Activated CD8-positive, alpha-beta T cell treated with anti-CD3 and anti-CD28 coated beads, Interleukin-2, amount 10 ng/mL, durations not matched to agents 7 days and 5 days (primary cell): ENCODE results near the gene MTREX. TPM values are rescaled to one million over a fixed set of nuclear protein-coding genes. Genes with fewer than 3 reads are reported as not detected.

Experiments
- ATAC-seq: fragments of 150-1000 bp; cut with Tn5 transposase; one replicate; pipeline ENCODE4 v1.10.0; 2021; ENCODE audit warnings: moderate library complexity
- CTCF ChIA-PET: fragments of 350-600 bp; sonication (Branson Sonifier 250); formaldehyde crosslinking; loops from one replicate; lab custom pipeline; 2021; ENCODE audit warnings: antibody characterized with exemption; lab: Charles Lee
- POLR2A ChIA-PET: fragments of 350-600 bp; sonication (Branson Sonifier 250); formaldehyde crosslinking; loops from one replicate; lab custom pipeline; 2021; ENCODE audit warnings: antibody characterized with exemption; lab: Charles Lee
- DNase-seq: peaks from one replicate; pipeline ENCODE4 v3.0.0-alpha.2; 2020
- H3K27ac Mint-ChIP-seq: one replicate; pipeline ENCODE4 v1.8.0; 2021; ENCODE audit warnings: mild to moderate bottlenecking, mixed read lengths
- H3K27me3 Mint-ChIP-seq: one replicate; pipeline ENCODE4 v1.8.0; 2021; ENCODE audit warnings: low read depth, mixed read lengths
- H3K36me3 Mint-ChIP-seq: one replicate; pipeline ENCODE4 v1.8.0; 2021; ENCODE audit warnings: low read depth, mixed read lengths
- H3K4me1 Mint-ChIP-seq: one replicate; pipeline ENCODE4 v1.8.0; 2021; ENCODE audit warnings: low read depth, mixed read lengths
- H3K4me3 Mint-ChIP-seq: one replicate; pipeline ENCODE4 v1.8.0; 2021; ENCODE audit warnings: mild to moderate bottlenecking, mixed read lengths
- H3K9me3 Mint-ChIP-seq: one replicate; pipeline ENCODE4 v1.8.0; 2022; ENCODE audit warnings: mixed read lengths; ENCODE audit not compliant: insufficient read depth
- total RNA-seq, 2 experiments: library from RNA; stranded (reverse); gene quantifications; one replicate each; pipeline ENCODE4 v1.2.3, GENCODE V29; 2021

The MTREX gene
- total RNA-seq, 2 experiments from 2014 or later, result 61.8 to 67.1 TPM

DNA sequence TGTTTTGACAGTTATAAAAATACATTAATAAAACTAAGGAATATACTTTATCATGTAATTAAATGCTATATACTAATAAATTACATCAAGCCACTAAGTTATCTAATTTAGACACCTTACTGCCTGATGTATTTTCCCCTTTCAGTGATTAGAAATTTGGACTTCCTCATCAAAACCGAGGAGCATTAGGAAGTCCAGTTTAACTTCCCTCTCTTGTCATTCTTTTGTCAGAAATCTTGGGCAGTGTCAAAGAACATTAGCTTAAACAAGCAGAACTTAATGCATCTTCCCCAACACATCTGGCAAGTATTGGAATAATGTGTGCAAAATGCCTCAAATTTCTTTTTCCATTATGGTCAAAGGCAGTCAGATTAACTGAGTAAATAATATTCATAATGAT is 145.4 kb downstream of the MTREX start:
- H3K9me3 Mint-ChIP-seq, result no peaks in the 10 kb centered on the region
- H3K4me1 Mint-ChIP-seq, result peaks cover 5% of the 10 kb centered on the region
- no peak for DNase-seq
- no peak overlapping the region for H3K27ac Mint-ChIP-seq
- ATAC-seq, result no peak
- no peaks in the 10 kb centered on the region for H3K27me3 Mint-ChIP-seq
- H3K4me3 Mint-ChIP-seq, result no peak overlapping the region
- ChIA-PET CTCF (no interaction called here), POLR2A (no interaction called here)
- peaks cover 24% of the 10 kb centered on the region for H3K36me3 Mint-ChIP-seq

DNA sequence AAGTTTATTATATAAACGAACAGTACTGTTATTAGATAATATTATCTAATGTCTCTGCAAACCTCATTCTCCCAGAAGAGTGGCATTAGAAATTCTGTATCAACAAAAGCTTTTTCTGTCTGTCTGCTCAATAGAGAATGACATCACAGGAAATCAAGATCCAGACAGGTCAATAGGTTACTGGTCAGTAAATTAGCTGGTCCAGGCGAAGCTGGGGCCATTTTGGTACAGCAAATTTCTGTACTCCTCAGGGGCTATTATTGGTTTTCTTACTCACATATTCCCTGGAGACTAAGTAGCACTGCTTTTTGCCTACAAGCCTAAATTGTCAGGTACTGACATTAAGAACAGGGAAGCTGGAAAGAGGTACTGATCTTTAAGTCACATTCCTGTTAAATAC is 146.5 kb downstream of the MTREX start:
- no peak overlapping the region for H3K27ac Mint-ChIP-seq
- peaks cover 5% of the 10 kb centered on the region for H3K4me1 Mint-ChIP-seq
- no peaks in the 10 kb centered on the region for H3K27me3 Mint-ChIP-seq
- ATAC-seq (no peak), DNase-seq (no peak)
- H3K4me3 Mint-ChIP-seq, result no peak overlapping the region
- H3K36me3 Mint-ChIP-seq, result peaks cover 26% of the 10 kb centered on the region
- CTCF ChIA-PET, result interaction anchor here (0.8 kb wide), 1 partner anchor 9 kb away, joined by 3 read pairs; no protein-coding TSS in a partner anchor
- H3K9me3 Mint-ChIP-seq, result no peaks in the 10 kb centered on the region
- POLR2A ChIA-PET, result interaction anchor here (0.6 kb wide), 1 partner anchor 147 kb away, joined by 3 read pairs; the partner anchor contains the start of gene DHX29

DNA sequence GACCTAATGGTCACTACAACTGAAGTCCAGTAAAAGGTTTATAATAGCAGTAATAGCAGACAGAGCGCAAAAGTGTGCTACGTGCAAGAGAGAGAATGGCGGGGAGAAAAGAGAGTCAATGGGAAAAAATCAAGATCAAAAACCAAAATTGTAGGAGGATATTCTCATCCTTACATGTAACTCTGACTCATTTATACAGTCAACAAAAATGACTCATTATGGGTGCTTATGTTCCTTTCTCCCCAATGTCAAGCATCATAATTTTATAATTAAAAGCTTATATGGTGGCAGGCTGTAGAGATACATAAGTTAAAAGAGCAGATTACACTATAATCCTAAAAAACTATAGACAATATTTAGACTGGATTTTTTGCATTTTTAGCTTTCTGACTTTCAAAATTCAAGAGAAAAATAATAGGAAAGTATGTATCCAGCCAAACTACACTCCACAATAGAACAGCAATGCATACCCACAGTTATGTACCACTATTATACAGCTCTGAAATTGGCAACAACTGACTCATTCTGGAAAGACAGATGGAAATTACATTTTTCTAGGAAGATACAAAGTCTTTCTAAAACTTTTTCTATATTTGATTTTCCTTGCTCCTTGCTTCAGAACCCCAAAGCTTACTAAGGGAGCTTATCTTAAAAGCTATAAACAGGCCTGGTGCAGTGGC is 148.6 kb downstream of the MTREX start:
- no peak overlapping the region for H3K27ac Mint-ChIP-seq
- ATAC-seq (no peak), DNase-seq (no peak)
- H3K4me1 Mint-ChIP-seq, result peaks cover 5% of the 10 kb centered on the region
- no peak overlapping the region for H3K4me3 Mint-ChIP-seq
- no peaks in the 10 kb centered on the region for H3K9me3 Mint-ChIP-seq
- ChIA-PET CTCF (interaction anchor here (0.9 kb wide), 1 partner anchor 236 kb away, joined by 3 read pairs; no protein-coding TSS in a partner anchor), POLR2A (interaction anchor here (0.5 kb wide), 1 partner anchor 14 kb away, joined by 4 read pairs; no protein-coding TSS in a partner anchor)
- H3K27me3 Mint-ChIP-seq, result no peaks in the 10 kb centered on the region
- peaks cover 28% of the 10 kb centered on the region for H3K36me3 Mint-ChIP-seq

DNA sequence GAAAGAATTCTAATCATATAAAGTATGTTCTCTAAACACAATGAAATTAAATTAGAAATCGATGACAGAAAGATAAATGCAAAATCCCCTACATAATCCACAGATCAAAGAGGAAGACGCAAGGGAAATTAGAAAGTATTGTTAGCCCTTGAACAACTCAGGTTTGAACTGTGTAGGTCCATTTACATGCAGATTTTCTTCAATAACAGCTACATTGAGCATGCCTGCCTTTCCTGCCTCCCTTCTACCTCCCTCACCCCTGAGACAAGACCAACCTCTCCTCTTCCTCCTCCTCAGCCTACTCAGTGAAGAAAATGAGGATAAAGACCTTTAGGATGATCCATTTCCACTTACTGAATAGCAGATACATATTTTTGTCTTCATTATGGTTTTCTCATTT is 151.8 kb downstream of the MTREX start:
- ChIA-PET POLR2A (no interaction called here), CTCF (interaction anchor here (1.4 kb wide), 1 partner anchor 11 kb away, joined by 3 read pairs; no protein-coding TSS in a partner anchor)
- DNase-seq (no peak), ATAC-seq (no peak)
- no peaks in the 10 kb centered on the region for H3K4me1 Mint-ChIP-seq
- no peak overlapping the region for H3K4me3 Mint-ChIP-seq
- H3K9me3 Mint-ChIP-seq, result no peaks in the 10 kb centered on the region
- H3K27me3 Mint-ChIP-seq, result no peaks in the 10 kb centered on the region
- peaks cover 31% of the 10 kb centered on the region for H3K36me3 Mint-ChIP-seq
- H3K27ac Mint-ChIP-seq, result no peak overlapping the region

DNA sequence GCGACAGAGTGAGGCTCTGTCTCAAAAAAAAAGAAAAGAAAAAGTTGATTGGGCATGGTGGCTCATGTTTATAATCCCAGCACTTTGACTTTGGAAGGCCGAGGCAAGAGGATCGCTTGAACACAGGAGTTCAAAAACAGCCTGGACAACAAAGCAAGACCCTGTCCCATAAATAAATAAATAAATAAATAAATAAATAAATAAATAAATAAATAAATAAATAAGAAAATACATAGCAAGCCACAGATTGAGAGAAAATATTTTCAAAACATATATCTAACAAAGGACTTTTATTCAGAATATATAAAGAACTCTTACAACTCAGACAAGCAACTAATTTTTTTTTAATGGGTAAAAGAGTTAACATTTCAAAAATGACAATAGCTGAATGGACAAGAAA is 155.8 kb downstream of the MTREX start:
- Mint-ChIP-seq H3K4me3 (no peak overlapping the region), H3K4me1 (no peaks in the 10 kb centered on the region), H3K36me3 (peaks cover 39% of the 10 kb centered on the region), H3K27ac (no peak overlapping the region), H3K9me3 (no peaks in the 10 kb centered on the region), H3K27me3 (no peaks in the 10 kb centered on the region)
- DNase-seq, result no peak
- no peak for ATAC-seq
- ChIA-PET CTCF (interaction anchor here (1.1 kb wide), 2 partner anchors 9 to 26 kb away, joined by 3 read pairs; no protein-coding TSS in a partner anchor), POLR2A (no interaction called here)

DNA sequence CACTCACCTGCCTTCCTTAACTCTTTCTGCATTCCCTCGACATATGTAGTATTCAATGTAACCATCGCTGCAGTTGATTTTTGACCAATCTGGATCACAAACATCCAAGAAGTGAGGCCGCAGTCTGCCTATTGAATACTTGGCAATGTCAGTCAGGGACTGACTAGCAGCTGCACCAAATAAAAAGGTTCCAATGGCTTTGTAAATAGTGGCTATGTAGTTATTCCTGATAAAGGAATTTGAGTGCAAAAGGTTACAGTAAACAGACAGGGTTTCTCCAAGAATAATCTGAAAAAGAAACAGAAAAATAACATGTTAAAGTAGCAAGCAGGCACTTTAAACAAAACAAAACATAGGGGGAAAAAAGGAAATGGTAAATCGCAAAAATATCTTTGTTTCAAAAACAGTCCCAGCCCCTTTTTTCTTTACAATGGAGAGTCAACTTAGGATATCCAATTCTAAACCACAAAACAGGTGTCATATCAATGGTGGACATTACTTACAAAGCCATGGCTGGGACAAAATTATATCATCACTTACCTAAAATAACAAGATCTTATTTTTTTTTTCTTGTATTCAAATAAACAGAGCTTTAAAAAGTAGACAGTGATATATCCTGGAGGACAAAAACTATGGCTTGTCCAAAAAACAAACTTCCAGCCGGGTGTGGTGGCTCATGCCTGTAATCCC is 160.2 kb downstream of the MTREX start:
- ChIA-PET CTCF (no interaction called here), POLR2A (no interaction called here)
- Mint-ChIP-seq H3K9me3 (no peaks in the 10 kb centered on the region), H3K4me3 (no peak overlapping the region), H3K4me1 (peaks cover 8% of the 10 kb centered on the region), H3K27me3 (no peaks in the 10 kb centered on the region), H3K27ac (no peak overlapping the region), H3K36me3 (peaks cover 33% of the 10 kb centered on the region)
- ATAC-seq (no peak), DNase-seq (no peak)

DNA sequence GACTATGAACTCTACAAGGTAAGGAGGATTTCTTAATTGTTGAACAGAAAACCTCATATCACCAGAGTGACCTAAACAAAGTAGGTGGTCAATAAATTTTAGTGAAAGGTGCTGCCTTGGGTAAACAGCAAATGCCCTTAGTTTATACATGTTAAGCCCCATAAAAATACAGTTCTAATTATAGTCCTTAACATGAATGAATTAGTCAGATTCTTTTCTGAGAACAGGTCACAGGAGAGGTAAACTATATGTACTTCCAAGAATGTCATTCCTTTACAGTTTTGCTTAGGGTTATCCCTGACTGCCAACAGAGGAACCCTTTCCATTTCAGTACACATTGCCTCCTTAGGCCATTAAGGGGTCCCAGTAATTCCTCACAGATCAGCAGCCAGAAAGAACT is 162.1 kb downstream of the MTREX start:
- Mint-ChIP-seq H3K36me3 (peaks cover 25% of the 10 kb centered on the region), H3K27me3 (no peaks in the 10 kb centered on the region), H3K9me3 (no peaks in the 10 kb centered on the region), H3K4me3 (no peak overlapping the region), H3K4me1 (peaks cover 8% of the 10 kb centered on the region), H3K27ac (no peak overlapping the region)
- ATAC-seq (no peak), DNase-seq (no peak)
- ChIA-PET POLR2A (interaction anchor here (0.6 kb wide), 1 partner anchor 15 kb away, joined by 3 read pairs; no protein-coding TSS in a partner anchor), CTCF (no interaction called here)

DNA sequence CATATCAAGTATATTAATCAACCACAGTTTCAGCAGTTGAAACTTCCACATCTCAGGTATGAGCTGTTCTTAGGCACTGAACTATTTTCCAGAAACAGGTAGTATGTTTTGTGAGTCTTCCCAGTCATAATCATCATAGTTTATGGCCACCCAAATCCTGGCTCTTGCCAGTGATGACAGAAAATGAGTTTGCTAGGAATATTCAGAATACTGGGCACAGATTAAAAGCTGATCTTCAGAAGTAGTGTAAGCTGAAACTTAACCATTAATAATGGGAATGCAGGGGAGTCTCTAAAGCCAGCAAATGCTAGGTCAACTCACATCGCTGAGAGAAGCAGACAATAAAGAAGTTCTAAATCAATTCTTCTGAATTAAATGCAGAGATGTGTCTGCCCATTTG is 162.5 kb downstream of the MTREX start:
- CTCF ChIA-PET, result interaction anchor here (1.3 kb wide), 1 partner anchor 18 kb away, joined by 3 read pairs; no protein-coding TSS in a partner anchor
- DNase-seq, result no peak
- Mint-ChIP-seq H3K27ac (peak overlapping the region; percentile 5), H3K4me1 (peaks cover 8% of the 10 kb centered on the region), H3K4me3 (no peak overlapping the region), H3K36me3 (peaks cover 22% of the 10 kb centered on the region), H3K27me3 (no peaks in the 10 kb centered on the region), H3K9me3 (no peaks in the 10 kb centered on the region)
- no peak for ATAC-seq
- POLR2A ChIA-PET, result no interaction called here

DNA sequence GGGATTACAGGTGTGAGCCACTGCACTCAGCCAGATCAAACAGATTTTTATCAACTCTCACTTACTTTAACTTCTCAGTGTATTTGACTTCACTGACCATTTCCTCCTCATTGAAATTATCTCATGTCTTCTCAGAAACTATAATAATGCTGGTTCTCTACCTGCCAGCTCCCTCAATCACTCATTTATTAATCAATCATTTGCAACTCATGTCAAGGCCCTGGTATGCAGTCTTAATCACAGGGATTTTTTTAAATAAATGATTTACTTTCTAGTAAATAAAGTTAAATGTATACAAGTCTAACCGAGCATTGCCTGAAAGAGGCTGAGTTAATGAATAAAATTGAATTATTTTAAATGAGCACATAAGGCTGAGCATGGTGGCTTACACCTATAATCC is 163.7 kb downstream of the MTREX start:
- ChIA-PET POLR2A (no interaction called here), CTCF (interaction anchor here (1.3 kb wide), 1 partner anchor 19 kb away, joined by 3 read pairs; no protein-coding TSS in a partner anchor)
- H3K36me3 Mint-ChIP-seq, result peaks cover 14% of the 10 kb centered on the region
- no peaks in the 10 kb centered on the region for H3K9me3 Mint-ChIP-seq
- H3K4me1 Mint-ChIP-seq, result peaks cover 8% of the 10 kb centered on the region
- H3K27ac Mint-ChIP-seq, result no peak overlapping the region
- H3K4me3 Mint-ChIP-seq, result no peak overlapping the region
- ATAC-seq (no peak), DNase-seq (no peak)
- H3K27me3 Mint-ChIP-seq, result no peaks in the 10 kb centered on the region

DNA sequence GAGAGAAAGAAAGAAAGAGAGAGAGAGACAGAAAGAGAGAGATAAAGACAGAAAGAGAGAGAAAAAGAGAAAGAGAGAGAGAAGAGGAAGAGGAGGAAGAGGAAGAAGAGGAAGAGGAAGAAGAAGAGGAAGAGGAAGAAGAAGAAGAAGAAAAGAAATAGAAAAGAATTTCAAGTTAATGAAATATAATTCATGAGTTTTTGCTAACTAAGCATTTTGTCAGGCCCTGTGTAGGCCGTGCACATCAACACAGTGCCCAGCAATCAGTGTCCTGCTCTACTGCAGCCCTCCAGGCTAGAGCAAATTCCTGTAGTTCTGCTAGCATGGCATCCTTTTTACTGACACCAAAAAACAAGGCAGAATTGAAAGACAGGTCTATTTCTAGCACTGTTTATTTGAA is 164.9 kb downstream of the MTREX start:
- H3K36me3 Mint-ChIP-seq, result peaks cover 11% of the 10 kb centered on the region
- POLR2A ChIA-PET, result no interaction called here
- no peak for DNase-seq
- no peaks in the 10 kb centered on the region for H3K27me3 Mint-ChIP-seq
- peaks cover 8% of the 10 kb centered on the region for H3K4me1 Mint-ChIP-seq
- H3K4me3 Mint-ChIP-seq, result no peak overlapping the region
- CTCF ChIA-PET, result no interaction called here
- H3K9me3 Mint-ChIP-seq, result no peaks in the 10 kb centered on the region
- ATAC-seq, result no peak
- H3K27ac Mint-ChIP-seq, result no peak overlapping the region
